HepG2 (cell line): ENCODE measurements around the gene CCDC97. TPM values are rescaled to one million over a fixed set of nuclear protein-coding genes. Genes with fewer than 3 reads are reported as not detected.

Experiments
- ATAC-seq: fragments of 200-7000 bp; cut with Tn5 transposase; 3 replicates; pipeline ENCODE4 v1.9.1; 2020; ENCODE audit warnings: mild to moderate bottlenecking, moderate library complexity
- BruUV-seq: library from RNA; stranded (reverse); fragments of 400-500 nt; replicated peaks from 2 replicates; lab custom pipeline; 2021; lab: Mats Ljungman, UMichigan
- CTCF ChIA-PET: fragments of 300-600 bp; formaldehyde crosslinking; extraction: SDS; loops from one replicate; lab custom pipeline; 2021; ENCODE audit warnings: low total read pairs, inconsistent platforms, low intra/inter-chr PET ratio; lab: Yijun Ruan, JAX
- POLR2A ChIA-PET: fragments of 350-600 bp; sonication (Branson Sonifier 250); formaldehyde crosslinking; loops from one replicate; lab custom pipeline; 2020; ENCODE audit warnings: antibody characterized with exemption, inconsistent platforms; lab: Yijun Ruan, JAX
- DNase-seq: peaks from one replicate; pipeline ENCODE4 v3.0.0-alpha.2; 2015; ENCODE audit warnings: low spot score
- FAIRE-seq: peaks from 3 replicates; lab custom pipeline; 2011; peaks lifted over from hg19 to GRCh38; lab: Jason Lieb, UNC
- H2AFZ ChIP-seq: one replicate; pipeline ENCODE4 v1.6.1; 2011; ENCODE audit warnings: low read length, inconsistent platforms
- H3K27ac ChIP-seq: fragments of 300-600 bp; 3 replicates; pipeline ENCODE4 v1.8.0; 2011; ENCODE audit warnings: mixed run types, mild to moderate bottlenecking, mixed read lengths, low read length, inconsistent platforms; ENCODE audit not compliant: insufficient read depth; ENCODE audit errors: extremely low read length
- H3K27me3 ChIP-seq, 2 experiments: fragments of 200-600 bp in 1 of 2; 2 replicates in 1 of 2; 3 replicates in 1 of 2; pipeline versions ENCODE4 v1.6.0 to v1.8.0; 2011; ENCODE audit warnings: low read length in 2 of 2, mild to moderate bottlenecking in 2 of 2, moderate library complexity in 2 of 2, inconsistent platforms in 1 of 2; ENCODE audit not compliant: insufficient read depth in 2 of 2, control insufficient read depth in 1 of 2
- H3K36me3 ChIP-seq, 2 experiments: fragments of 200-600 bp in 1 of 2; replicated peaks in 1 of 2; 2 replicates in 1 of 2; 3 replicates in 1 of 2; pipeline versions ENCODE4 v1.5.1 to v1.8.0; 2011; ENCODE audit warnings: low read length in 2 of 2, inconsistent platforms in 1 of 2; ENCODE audit not compliant: insufficient read depth in 2 of 2, control insufficient read depth in 1 of 2
- H3K4me1 ChIP-seq: 2 replicates; pipeline ENCODE4 v1.5.1; 2012; ENCODE audit warnings: low read length, inconsistent platforms; ENCODE audit not compliant: insufficient read depth
- H3K4me2 ChIP-seq: 2 replicates; pipeline ENCODE4 v1.6.0; 2011; ENCODE audit warnings: low read depth, low read length, inconsistent platforms
- H3K4me3 ChIP-seq, 3 experiments: fragments of 200-600 bp in 1 of 3; sonication (generic), shearing (Covaris generic) in 1 of 3; replicated peaks in 1 of 3; 2 replicates each; pipeline ENCODE4 v1.5.1; 2011 to 2016; ENCODE audit warnings: low read length in 3 of 3, inconsistent platforms in 2 of 3, low read depth in 2 of 3, mild to moderate bottlenecking in 2 of 3, control low read depth in 1 of 3, mixed read lengths in 1 of 3; ENCODE audit not compliant: insufficient read depth in 1 of 3
- H3K79me2 ChIP-seq: one replicate; pipeline ENCODE4 v1.6.1; 2011; ENCODE audit warnings: low read length, inconsistent platforms; ENCODE audit not compliant: insufficient read depth
- H3K9ac ChIP-seq: 2 replicates; pipeline ENCODE4 v1.6.0; 2011; ENCODE audit warnings: mild to moderate bottlenecking, low read depth, low read length, inconsistent platforms; ENCODE audit not compliant: insufficient read depth
- H3K9me3 ChIP-seq: 2 replicates; pipeline ENCODE4 v1.5.1; 2012; ENCODE audit warnings: mild to moderate bottlenecking, low read length
- H4K20me1 ChIP-seq: 2 replicates; pipeline ENCODE4 v1.6.0; 2011; ENCODE audit warnings: inconsistent platforms, mild to moderate bottlenecking, low read length, moderate library complexity; ENCODE audit not compliant: insufficient read depth
- FLYWCH1 ChIP-seq: sonication (generic); formaldehyde crosslinking; IDR thresholded peaks from 2 replicates; pipeline ENCODE4 v1.8.1; 2023; ENCODE audit warnings: mild to moderate bottlenecking, missing genetic modification reagents
- HOXA7 ChIP-seq: sonication (generic); formaldehyde crosslinking; IDR thresholded peaks from 2 replicates; pipeline ENCODE4 v1.8.1; 2022; ENCODE audit warnings: mild to moderate bottlenecking, missing genetic modification reagents, moderate library complexity
- MLLT10 ChIP-seq: sonication (generic); formaldehyde crosslinking; IDR thresholded peaks from 2 replicates; pipeline ENCODE4 v1.4.0; 2020; ENCODE audit warnings: missing genetic modification reagents
- NFYB ChIP-seq: sonication (generic); formaldehyde crosslinking; IDR thresholded peaks from 2 replicates; pipeline ENCODE4 v1.4.0; 2020; ENCODE audit warnings: missing genetic modification reagents
- RBFOX2 ChIP-seq: fragments of 200-400 bp; formaldehyde crosslinking; IDR thresholded peaks from 2 replicates; pipeline ENCODE4 v1.6.1; 2017; ENCODE audit warnings: low read depth, mild to moderate bottlenecking, low read length
- SETDB1 ChIP-seq: sonication (generic); formaldehyde crosslinking; IDR thresholded peaks from 2 replicates; pipeline ENCODE4 v1.5.1; 2020; ENCODE audit warnings: missing genetic modification reagents, mild to moderate bottlenecking, borderline replicate concordance
- SP140L ChIP-seq: sonication (generic); formaldehyde crosslinking; IDR thresholded peaks from 2 replicates; pipeline ENCODE4 v1.4.0; 2020; ENCODE audit warnings: missing genetic modification reagents, borderline replicate concordance
- SRSF1 ChIP-seq: fragments of 200-400 bp; formaldehyde crosslinking; optimal IDR thresholded peaks from 2 replicates; pipeline ENCODE3; 2017; ENCODE audit warnings: mild to moderate bottlenecking, low read depth, low read length, moderate library complexity
- TOE1 ChIP-seq: sonication (generic); formaldehyde crosslinking; IDR thresholded peaks from 2 replicates; pipeline ENCODE4 v1.4.0; 2020; ENCODE audit warnings: mild to moderate bottlenecking, missing genetic modification reagents
- XBP1 ChIP-seq: sonication (generic); formaldehyde crosslinking; IDR thresholded peaks from 2 replicates; pipeline ENCODE4 v1.5.0; 2020; ENCODE audit warnings: missing genetic modification reagents
- ZHX1 ChIP-seq: sonication (generic); formaldehyde crosslinking; IDR thresholded peaks from 2 replicates; pipeline ENCODE4 v1.8.1; 2022; ENCODE audit warnings: low read depth, mild to moderate bottlenecking, missing genetic modification reagents
- ZNF274 ChIP-seq: sonication (generic); formaldehyde crosslinking; IDR thresholded peaks from 2 replicates; pipeline ENCODE4 v1.5.1; 2020; ENCODE audit warnings: mild to moderate bottlenecking, missing genetic modification reagents
- ZZZ3 ChIP-seq: sonication (generic); formaldehyde crosslinking; IDR thresholded peaks from 2 replicates; pipeline ENCODE4 v1.4.0; 2020; ENCODE audit warnings: missing genetic modification reagents, mild to moderate bottlenecking, borderline replicate concordance
- WGBS: methylation state at CpG from one replicate; pipeline ENCODE4 v1.1.6; 2017; ENCODE audit warnings: low lambda C conversion rate; 5-methylcytosine and 5-hydroxymethylcytosine counted together
- in situ Hi-C: cut with HindIII; loops from 2 replicates; pipeline ENCODE4 v1.10.0; 2017; ENCODE audit warnings: low pct_unique_long_range_greater_than_20kb; ENCODE audit not compliant: extremely low pct_ligation_motif_present
- intact Hi-C: fragments of 100-400 bp; cut with micrococcal nuclease; formaldehyde crosslinking; loops from one replicate; pipeline ENCODE4 v1.10.0; 2022; ENCODE audit not compliant: unreplicated experiment
- polyA plus RNA-seq, 8 experiments: library from polyadenylated mRNA; depleted of rRNA in 3 of 8; stranded (reverse) in 7 of 8; unstranded in 1 of 8; fragments of >200 nt; fragmentation: Illumina TruSeq in 4 of 8; extraction: Trizol in 4 of 8; gene quantifications; 2 replicates each; pipeline versions ENCODE4 v1.2.1 to v1.2.3, GENCODE V29; 2011 to 2016; ENCODE audit warnings: low read depth in 4 of 8, missing spikeins in 1 of 8, mixed read lengths in 1 of 8; ENCODE audit not compliant: insufficient read depth in 1 of 8
- total RNA-seq, 5 experiments: library from RNA; depleted of rRNA; stranded (reverse); fragments of >200 nt; fragmentation: Illumina TruSeq; extraction: Trizol; gene quantifications; 2 replicates each; pipeline ENCODE4 v1.2.3, GENCODE V29; 2016; ENCODE audit warnings: low read depth in 1 of 5
- TF ChIP-seq, protein P1 (sequence below): sonication (generic); formaldehyde crosslinking; conservative IDR thresholded peaks from 2 replicates; pipeline ENCODE4 v1.4.0; 2020; ENCODE audit warnings: missing genetic modification reagents
- TF ChIP-seq, protein P2 (sequence below): sonication (generic); formaldehyde crosslinking; IDR thresholded peaks from 2 replicates; pipeline ENCODE4 v1.4.0; 2020; ENCODE audit warnings: mild to moderate bottlenecking, missing genetic modification reagents, borderline replicate concordance
- TF ChIP-seq, protein P3 (sequence below): sonication (generic); formaldehyde crosslinking; IDR thresholded peaks from 2 replicates; pipeline ENCODE4 v1.4.0; 2020; ENCODE audit warnings: missing genetic modification reagents

Gene CCDC97
- total and polyA plus RNA-seq, 2 of the 13 experiments (the other 11 are each of a cell fraction or from before 2014, with no cell fraction given), result 6.2 to 7.3 TPM

GRCh38 chr19:41363753-41364523 is 54.0 kb downstream of the CCDC97 start, which contains the start of gene B9D2:
Gene B9D2 (minus strand): TSS chr19:41364149. CDS start chr19:41363519, 630 bp downstream.
- under 1% methylated on average over 13 of the region's 56 CpGs for WGBS
- no peaks in the 10 kb centered on the region; a peak in 2 of 5 replicates for H3K27me3 ChIP-seq
- ChIA-PET POLR2A (interaction anchor here (0.6 to 3.3 kb wide), 21 partner anchors 8 to 647 kb away, joined by 3 to 41 read pairs (median 5); partner anchors contain the start of genes B3GNT8, COQ8B, DMAC2 and HNRNPUL1), CTCF (no interaction called here)
- H3K4me1 ChIP-seq, result peaks cover 50% of the 10 kb centered on the region
- peak within 1 kb of the TSS; percentile 98 for H3K9ac ChIP-seq
- intact Hi-C loops, result no loop called here
- peak within 1 kb of the TSS; percentile 94 for H3K4me2 ChIP-seq
- FAIRE-seq (peak; percentile 97), ATAC-seq (peak; percentile 95), DNase-seq (peak; percentile 96)
- H3K4me3 ChIP-seq, result peak within 1 kb of the TSS; percentile 70 to 87 (median 84)
- no peaks in the 10 kb centered on the region for H3K9me3 ChIP-seq
- H2AFZ ChIP-seq, result peak within 1 kb of the TSS; percentile 28
- in situ Hi-C loops, result no loop called here
- TSS peak; percentile 90 for BruUV-seq
- peak within 1 kb of the TSS; percentile 95 for H3K27ac ChIP-seq
- no peaks in the 10 kb centered on the region; a peak in 1 of 5 replicates for H3K36me3 ChIP-seq
- no peaks in the 10 kb centered on the region for H4K20me1 ChIP-seq
- peaks cover 19% of the 10 kb centered on the region for H3K79me2 ChIP-seq
- TF ChIP-seq SETDB1 (CRISPR knock-in tag), result no peak
- TF ChIP-seq RBFOX2, result peak; percentile 83
- no peak for TF ChIP-seq FLYWCH1 (CRISPR knock-in tag)
- no peak for TF ChIP-seq XBP1
- TF ChIP-seq SP140L (CRISPR knock-in tag), result no peak
- TF ChIP-seq, protein P1, sequence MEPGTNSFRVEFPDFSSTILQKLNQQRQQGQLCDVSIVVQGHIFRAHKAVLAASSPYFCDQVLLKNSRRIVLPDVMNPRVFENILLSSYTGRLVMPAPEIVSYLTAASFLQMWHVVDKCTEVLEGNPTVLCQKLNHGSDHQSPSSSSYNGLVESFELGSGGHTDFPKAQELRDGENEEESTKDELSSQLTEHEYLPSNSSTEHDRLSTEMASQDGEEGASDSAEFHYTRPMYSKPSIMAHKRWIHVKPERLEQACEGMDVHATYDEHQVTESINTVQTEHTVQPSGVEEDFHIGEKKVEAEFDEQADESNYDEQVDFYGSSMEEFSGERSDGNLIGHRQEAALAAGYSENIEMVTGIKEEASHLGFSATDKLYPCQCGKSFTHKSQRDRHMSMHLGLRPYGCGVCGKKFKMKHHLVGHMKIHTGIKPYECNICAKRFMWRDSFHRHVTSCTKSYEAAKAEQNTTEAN, result no peak
- TF ChIP-seq ZNF274 (CRISPR knock-in tag), result peak; percentile 63; the same call in 1 of the 2 replicates
- TF ChIP-seq, protein P2, sequence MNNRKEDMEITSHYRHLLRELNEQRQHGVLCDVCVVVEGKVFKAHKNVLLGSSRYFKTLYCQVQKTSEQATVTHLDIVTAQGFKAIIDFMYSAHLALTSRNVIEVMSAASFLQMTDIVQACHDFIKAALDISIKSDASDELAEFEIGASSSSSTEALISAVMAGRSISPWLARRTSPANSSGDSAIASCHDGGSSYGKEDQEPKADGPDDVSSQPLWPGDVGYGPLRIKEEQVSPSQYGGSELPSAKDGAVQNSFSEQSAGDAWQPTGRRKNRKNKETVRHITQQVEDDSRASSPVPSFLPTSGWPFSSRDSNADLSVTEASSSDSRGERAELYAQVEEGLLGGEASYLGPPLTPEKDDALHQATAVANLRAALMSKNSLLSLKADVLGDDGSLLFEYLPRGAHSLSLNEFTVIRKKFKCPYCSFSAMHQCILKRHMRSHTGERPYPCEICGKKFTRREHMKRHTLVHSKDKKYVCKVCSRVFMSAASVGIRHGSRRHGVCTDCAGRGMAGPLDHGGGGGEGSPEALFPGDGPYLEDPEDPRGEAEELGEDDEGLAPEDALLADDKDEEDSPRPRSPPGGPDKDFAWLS, result no peak
- TF ChIP-seq HOXA7 (CRISPR knock-in tag), result no peak
- TF ChIP-seq ZZZ3 (CRISPR knock-in tag), result no peak
- no peak for TF ChIP-seq TOE1 (CRISPR knock-in tag)
- no peak for TF ChIP-seq MLLT10 (CRISPR knock-in tag)
- peak; percentile 84 for TF ChIP-seq NFYB (CRISPR knock-in tag)
- TF ChIP-seq ZHX1 (CRISPR knock-in tag), result peak; percentile 100
- TF ChIP-seq, protein P3, sequence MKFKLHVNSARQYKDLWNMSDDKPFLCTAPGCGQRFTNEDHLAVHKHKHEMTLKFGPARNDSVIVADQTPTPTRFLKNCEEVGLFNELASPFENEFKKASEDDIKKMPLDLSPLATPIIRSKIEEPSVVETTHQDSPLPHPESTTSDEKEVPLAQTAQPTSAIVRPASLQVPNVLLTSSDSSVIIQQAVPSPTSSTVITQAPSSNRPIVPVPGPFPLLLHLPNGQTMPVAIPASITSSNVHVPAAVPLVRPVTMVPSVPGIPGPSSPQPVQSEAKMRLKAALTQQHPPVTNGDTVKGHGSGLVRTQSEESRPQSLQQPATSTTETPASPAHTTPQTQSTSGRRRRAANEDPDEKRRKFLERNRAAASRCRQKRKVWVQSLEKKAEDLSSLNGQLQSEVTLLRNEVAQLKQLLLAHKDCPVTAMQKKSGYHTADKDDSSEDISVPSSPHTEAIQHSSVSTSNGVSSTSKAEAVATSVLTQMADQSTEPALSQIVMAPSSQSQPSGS (CRISPR knock-in tag), result 0 out of 2 replicates have a peak, but pooled peaks have one; percentile 6
- peak; percentile 69 for TF ChIP-seq SRSF1
